Progenitor cell of endocrine pancreas (in vitro differentiated cells): ENCODE results near the gene PJA1. TPM values are rescaled to one million over a fixed set of nuclear protein-coding genes. Genes with fewer than 3 reads are reported as not detected.

ENCODE experiments used
- DNase-seq: peaks from one replicate; pipeline ENCODE4 v3.0.0; 2021; ENCODE audit warnings: low spot score; ENCODE audit not compliant: unreplicated experiment
- H3K27ac Mint-ChIP-seq: 2 replicates; pipeline ENCODE4 v1.8.0; 2021; ENCODE audit warnings: mild to moderate bottlenecking, moderate library complexity, mixed read lengths
- H3K27me3 Mint-ChIP-seq: 2 replicates; pipeline ENCODE4 v1.8.0; 2021; ENCODE audit warnings: mixed read lengths
- H3K36me3 Mint-ChIP-seq: 2 replicates; pipeline ENCODE4 v1.8.0; 2022; ENCODE audit warnings: mixed read lengths; ENCODE audit not compliant: insufficient read depth
- H3K4me1 Mint-ChIP-seq: 2 replicates; pipeline ENCODE4 v1.8.0; 2021; ENCODE audit warnings: low read depth, mixed read lengths
- H3K4me3 Mint-ChIP-seq: 2 replicates; pipeline ENCODE4 v1.8.0; 2021; ENCODE audit warnings: low read depth, mild to moderate bottlenecking, moderate library complexity, mixed read lengths
- H3K9me3 Mint-ChIP-seq: 2 replicates; pipeline ENCODE4 v1.8.0; 2021; ENCODE audit warnings: low read depth, mixed read lengths
- total RNA-seq: library from RNA; stranded (reverse); gene quantifications from 2 replicates; pipeline ENCODE4 v1.2.1, GENCODE V29; 2021
- TF ChIP-seq, protein P1 (sequence below): fragments of 200-600 bp; sonication (generic); IDR thresholded peaks from one replicate; pipeline ENCODE4 v1.5.0; 2021; ENCODE audit warnings: antibody characterized with exemption, mild to moderate bottlenecking; ENCODE audit not compliant: unreplicated experiment

Gene PJA1
- total RNA-seq, 1 donor from 2014 or later, result 35.7 TPM

DNA sequence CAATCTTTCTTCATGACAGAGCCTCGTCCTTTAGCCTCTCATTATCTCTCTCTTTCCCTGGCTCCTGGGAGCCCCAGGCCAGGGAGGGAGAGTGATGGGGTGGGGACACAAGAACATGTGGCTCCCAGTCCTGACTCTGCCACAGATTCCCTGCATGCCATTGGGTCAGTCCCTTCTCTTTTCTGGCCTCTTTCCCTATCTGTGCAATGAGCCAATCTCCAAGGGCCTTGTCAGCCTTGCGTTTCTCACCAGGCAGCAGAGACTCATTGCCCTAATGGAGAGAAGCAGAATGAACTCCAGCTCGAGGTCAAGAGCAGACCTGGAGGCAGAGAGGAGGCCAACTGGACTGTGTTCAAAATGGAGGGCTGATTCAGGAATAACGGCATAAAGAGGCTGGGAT is 38.4 kb upstream of the PJA1 start:
- H3K27me3 Mint-ChIP-seq, result no peaks in the 10 kb centered on the region
- no peak for DNase-seq
- H3K4me1 Mint-ChIP-seq, result no peaks in the 10 kb centered on the region
- no peak overlapping the region for H3K4me3 Mint-ChIP-seq
- H3K27ac Mint-ChIP-seq, result no peak overlapping the region
- TF ChIP-seq, protein P1, sequence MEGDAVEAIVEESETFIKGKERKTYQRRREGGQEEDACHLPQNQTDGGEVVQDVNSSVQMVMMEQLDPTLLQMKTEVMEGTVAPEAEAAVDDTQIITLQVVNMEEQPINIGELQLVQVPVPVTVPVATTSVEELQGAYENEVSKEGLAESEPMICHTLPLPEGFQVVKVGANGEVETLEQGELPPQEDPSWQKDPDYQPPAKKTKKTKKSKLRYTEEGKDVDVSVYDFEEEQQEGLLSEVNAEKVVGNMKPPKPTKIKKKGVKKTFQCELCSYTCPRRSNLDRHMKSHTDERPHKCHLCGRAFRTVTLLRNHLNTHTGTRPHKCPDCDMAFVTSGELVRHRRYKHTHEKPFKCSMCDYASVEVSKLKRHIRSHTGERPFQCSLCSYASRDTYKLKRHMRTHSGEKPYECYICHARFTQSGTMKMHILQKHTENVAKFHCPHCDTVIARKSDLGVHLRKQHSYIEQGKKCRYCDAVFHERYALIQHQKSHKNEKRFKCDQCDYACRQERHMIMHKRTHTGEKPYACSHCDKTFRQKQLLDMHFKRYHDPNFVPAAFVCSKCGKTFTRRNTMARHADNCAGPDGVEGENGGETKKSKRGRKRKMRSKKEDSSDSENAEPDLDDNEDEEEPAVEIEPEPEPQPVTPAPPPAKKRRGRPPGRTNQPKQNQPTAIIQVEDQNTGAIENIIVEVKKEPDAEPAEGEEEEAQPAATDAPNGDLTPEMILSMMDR, result no peak
- no peaks in the 10 kb centered on the region for H3K36me3 Mint-ChIP-seq
- H3K9me3 Mint-ChIP-seq, result peaks cover 9% of the 10 kb centered on the region

GRCh38 chrX:69197690-69198089 is 32.4 kb upstream of the PJA1 start:
- Mint-ChIP-seq H3K36me3 (no peaks in the 10 kb centered on the region), H3K27me3 (peaks cover 3% of the 10 kb centered on the region), H3K4me1 (no peaks in the 10 kb centered on the region), H3K9me3 (peaks cover 11% of the 10 kb centered on the region), H3K27ac (no peak overlapping the region), H3K4me3 (no peak overlapping the region)
- TF ChIP-seq, protein P1, result no peak
- DNase-seq, result no peak

DNA sequence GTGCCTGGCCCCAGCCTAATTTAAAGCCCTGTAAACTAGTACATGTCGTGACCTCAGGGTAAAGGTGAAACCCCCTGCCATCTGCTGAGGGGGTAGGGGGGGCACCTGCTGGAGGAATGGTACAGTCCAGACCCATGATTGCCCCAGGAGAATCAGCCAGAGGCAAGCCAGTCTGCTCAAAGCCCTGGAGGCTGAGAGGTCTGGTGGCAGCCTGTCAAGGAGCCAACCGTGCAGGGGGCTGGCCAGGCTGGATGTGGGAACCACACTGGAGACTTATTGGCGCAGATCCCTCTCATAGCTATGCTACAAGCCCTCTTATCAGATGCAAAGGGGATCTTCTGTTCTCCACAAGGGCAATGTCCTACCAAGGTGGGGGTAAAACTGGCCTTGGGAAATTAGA is 31.4 kb upstream of the PJA1 start:
- Mint-ChIP-seq H3K27me3 (peaks cover 3% of the 10 kb centered on the region), H3K27ac (no peak overlapping the region), H3K4me1 (no peaks in the 10 kb centered on the region), H3K4me3 (no peak overlapping the region), H3K9me3 (peaks cover 12% of the 10 kb centered on the region), H3K36me3 (no peaks in the 10 kb centered on the region)
- no peak for DNase-seq
- TF ChIP-seq, protein P1, result no peak

- H3K27ac Mint-ChIP-seq, result no peak overlapping the region
Observed at GRCh38 chrX:69195810-69196209, 30.6 kb upstream of the PJA1 start.

GRCh38 chrX:69195192-69195591 is 29.9 kb upstream of the PJA1 start:
- H3K27ac Mint-ChIP-seq, result no peak overlapping the region
- peaks cover 13% of the 10 kb centered on the region for H3K9me3 Mint-ChIP-seq
- H3K4me3 Mint-ChIP-seq, result no peak overlapping the region
- TF ChIP-seq, protein P1, result no peak
- H3K36me3 Mint-ChIP-seq, result no peaks in the 10 kb centered on the region
- peaks cover 3% of the 10 kb centered on the region for H3K27me3 Mint-ChIP-seq
- DNase-seq, result no peak
- peaks cover 2% of the 10 kb centered on the region for H3K4me1 Mint-ChIP-seq

More at GRCh38 chrX:69195810-69196209, 30.6 kb upstream of the PJA1 start:
- Mint-ChIP-seq H3K4me1 (no peaks in the 10 kb centered on the region), H3K36me3 (no peaks in the 10 kb centered on the region), H3K4me3 (no peak overlapping the region), H3K27me3 (peaks cover 3% of the 10 kb centered on the region), H3K9me3 (peaks cover 10% of the 10 kb centered on the region)
- TF ChIP-seq, protein P1, result no peak
- DNase-seq, result no peak
